SW 1271 (cell line): ENCODE measurements around the gene TMEM18.

Source experiments
- DNase-seq, 2 experiments: peaks; one replicate each; lab custom pipeline; 2025; lab: John Stamatoyannopoulos, UW

TMEM18 gene

GRCh38 chr2:618005-618404 is 59.2 kb downstream of the TMEM18 start:
- DNase-seq: no peak
